Embryonic facial prominence (tissue), 1 donor: ENCODE data around the gene TTLL8.
"Not testable (repeated sequence)": the region's sequence is repeated elsewhere in the genome, so short reads cannot be mapped to it uniquely, and the experiment has no call there.

Source experiments
- DNase-seq: peaks from one replicate; pipeline ENCODE4 v3.0.0-alpha.2; 2016; ENCODE audit errors: extremely low spot score

TTLL8 gene

GRCh38 chr22:50001388-50002231 lies 56.5 kb downstream of the TTLL8 start:
- no peak for DNase-seq

- no peak for DNase-seq
Observed at GRCh38 chr22:50000587-50001387, 57.3 kb downstream of the TTLL8 start.

DNA sequence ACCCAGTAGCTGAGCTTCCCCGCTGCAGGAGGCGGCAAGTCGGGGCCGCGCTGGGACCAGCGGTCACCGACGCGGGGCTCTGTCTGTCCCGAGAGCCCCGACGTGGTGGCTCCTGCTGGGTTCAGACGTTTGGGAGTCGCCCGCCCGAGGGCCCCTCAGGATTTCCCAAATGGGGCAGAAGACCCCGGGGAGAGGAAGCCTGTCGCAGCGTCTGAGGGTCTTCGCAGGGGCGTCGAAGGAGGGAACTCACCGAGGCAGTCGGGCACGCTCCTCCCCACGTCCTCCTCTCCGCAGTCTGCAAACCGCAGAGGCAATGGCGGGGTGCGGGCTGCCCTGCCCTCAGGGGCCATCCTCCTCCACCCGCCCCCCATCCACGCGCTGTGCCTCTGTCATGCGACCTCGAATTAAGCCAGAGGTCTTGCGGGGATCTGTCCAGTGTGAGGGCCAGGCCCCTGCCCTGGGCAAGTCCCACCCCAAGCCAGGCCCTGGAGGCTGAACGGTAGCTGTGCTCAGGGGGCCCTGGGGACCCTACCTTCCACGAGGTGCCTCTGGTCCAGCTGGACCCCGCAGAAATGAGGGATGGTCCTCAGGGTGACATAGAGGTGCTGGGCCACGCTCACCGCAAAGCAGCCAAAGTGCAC lies 58.0 kb downstream of the TTLL8 start:
- DNase-seq = no peak

GRCh38 chr22:49999063-49999945 lies 58.8 kb downstream of the TTLL8 start:
- no peak for DNase-seq

- no peak for DNase-seq
Observed at GRCh38 chr22:49998718-49999062, 59.4 kb downstream of the TTLL8 start.

- no peak for DNase-seq
Observed at GRCh38 chr22:49997932-49998717, 60.0 kb downstream of the TTLL8 start.

DNA sequence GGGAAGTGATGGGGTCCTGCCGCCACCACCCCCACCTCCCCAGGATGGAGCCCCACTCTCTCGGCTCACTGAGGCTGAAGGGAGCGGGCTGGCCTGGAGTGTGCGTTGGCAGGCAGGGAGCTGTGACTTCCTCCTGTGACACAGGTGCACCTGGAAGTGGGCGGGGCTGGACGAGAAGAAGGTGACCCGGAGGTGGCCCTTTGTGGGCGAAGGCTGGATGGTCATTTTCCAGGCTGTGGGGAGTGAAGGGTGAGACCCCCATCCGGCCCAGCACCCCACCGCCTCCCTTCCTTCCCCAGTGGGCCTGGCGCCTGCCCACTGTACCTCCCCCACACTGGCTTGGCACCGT lies 60.9 kb downstream of the TTLL8 start:
- DNase-seq = no peak

GRCh38 chr22:49996518-49997250 lies 61.4 kb downstream of the TTLL8 start:
- no peak for DNase-seq

GRCh38 chr22:49996119-49996517 lies 62.0 kb downstream of the TTLL8 start:
- DNase-seq = no peak

DNA sequence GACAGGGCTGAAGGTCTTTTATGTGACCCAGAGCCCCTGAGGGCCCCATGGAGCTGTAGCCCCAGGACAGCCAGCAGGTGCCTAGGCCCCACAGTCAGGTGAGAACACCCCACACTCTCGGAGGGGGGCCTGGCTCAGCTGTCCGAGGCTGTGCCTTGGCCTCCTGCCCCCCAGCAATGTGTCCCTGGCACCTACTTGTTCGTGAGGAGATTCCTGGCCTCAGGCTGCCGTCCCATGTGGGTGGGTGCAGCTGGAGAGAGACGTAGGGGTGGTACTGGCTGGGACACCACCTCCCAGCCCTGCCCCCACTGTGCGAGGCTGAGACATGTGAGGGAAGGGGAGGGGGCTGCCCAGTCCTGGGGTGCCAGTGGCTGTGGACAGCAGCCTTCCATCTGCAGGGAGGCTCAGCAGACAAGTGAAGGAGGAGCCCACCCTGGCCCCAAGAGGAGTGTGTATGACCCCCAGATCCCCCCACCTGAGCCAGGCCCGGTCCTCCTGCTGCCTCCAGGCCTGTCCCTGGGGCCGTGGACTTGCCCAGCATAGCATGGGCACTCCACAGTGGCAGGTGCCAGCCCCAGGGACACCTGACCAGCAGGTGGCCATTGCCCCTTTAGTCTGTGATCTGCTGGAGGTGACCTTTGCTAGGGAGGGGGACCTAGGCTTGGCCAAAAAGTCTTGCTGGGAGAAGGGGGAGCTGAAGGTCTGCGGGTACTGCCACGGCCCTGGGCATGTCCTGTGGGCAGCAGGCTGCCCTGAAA lies 62.6 kb downstream of the TTLL8 start:
- DNase-seq = no peak

- DNase-seq = no peak
Observed at GRCh38 chr22:49995041-49995360, 63.1 kb downstream of the TTLL8 start.

GRCh38 chr22:49994361-49995040 lies 63.6 kb downstream of the TTLL8 start:
- no peak for DNase-seq

DNA sequence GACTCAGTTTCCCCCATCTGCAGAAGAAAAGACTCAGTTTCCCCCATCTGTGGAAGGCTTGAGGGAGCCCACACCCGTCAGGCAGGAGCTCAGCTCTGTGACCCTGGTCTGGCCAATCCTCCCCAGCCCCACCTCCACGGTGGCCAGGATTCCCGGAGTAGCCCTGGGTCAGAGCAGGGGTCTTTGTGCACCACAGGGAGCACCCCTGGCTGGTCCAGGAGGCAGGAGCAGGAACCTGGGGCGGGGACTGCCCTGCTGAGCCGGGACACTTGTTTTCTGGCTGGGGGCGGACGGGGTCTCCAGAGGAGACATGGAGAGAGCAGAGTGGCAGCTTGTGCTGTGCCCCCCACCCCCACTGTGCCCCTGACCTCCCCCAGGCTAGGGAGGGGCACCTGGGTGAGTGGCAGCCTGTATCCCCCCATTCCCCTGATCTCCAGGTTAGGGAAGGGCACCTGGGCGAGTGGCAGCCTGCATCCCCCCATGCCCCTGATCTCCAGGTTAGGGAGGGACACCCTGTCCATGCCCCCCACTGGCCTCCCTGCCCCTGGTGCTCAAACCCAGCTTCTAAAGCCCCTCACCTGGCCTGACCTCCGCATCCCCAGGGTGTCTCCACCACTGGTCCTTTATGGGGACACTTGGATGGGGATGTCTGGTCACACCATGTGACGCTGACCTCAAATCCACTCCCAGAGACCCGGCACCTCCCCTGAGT lies 64.3 kb downstream of the TTLL8 start:
- DNase-seq = no peak

- DNase-seq = no peak
Observed at GRCh38 chr22:49992921-49993648, 65.0 kb downstream of the TTLL8 start.

DNA sequence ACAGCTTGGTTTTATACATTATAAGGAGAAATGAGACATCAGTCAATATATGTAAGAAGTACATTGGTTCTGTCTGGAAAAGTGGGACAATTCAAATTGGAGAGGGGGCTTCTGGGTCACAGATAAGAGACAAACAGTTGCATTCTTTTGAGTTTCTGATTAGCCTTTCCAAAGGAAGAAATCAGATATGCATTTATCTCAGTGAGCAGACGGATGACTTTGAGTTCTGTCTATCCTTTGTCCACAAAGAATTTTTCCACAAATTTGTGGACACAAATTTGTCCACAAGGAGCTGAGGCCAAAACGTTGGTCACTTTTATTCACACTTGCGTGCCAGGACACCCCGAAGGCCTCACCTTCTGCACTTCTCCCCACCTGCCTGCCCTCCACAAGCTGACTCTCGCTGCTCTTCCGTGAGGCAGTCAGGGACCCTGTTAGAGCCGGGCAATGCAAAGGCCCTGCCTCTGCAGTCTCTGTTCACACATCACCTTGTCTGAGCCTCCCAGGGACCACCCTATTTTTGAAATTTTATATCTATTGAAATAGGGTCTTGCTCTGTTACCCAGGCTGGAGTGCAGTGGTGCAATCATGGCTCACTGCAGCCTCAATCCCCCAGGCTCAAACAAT lies 66.1 kb downstream of the TTLL8 start:
- no peak for DNase-seq

GRCh38 chr22:49991167-49991566 lies 66.9 kb downstream of the TTLL8 start:
- no peak for DNase-seq

DNA sequence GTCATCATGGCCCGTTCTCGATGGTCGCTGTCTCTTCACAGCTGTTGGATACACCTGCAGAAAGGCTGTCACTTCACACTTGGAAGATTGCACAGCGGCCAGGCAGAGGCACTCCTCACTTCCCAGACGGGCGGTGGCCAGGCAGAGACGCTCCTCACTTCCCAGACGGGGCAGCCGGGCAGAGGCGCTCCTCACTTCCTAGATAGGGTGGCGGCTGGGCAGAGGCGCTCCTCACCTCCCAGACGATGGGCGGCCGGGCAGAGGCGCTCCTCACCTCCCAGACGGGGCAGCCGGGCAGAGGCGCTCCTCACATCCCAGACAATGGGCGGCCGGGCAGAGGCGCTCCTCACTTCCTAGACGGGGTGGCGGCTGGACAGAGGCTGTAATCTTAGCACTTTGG lies 68.3 kb downstream of the TTLL8 start:
- not testable (repeated sequence) for DNase-seq
